Uterus (tissue), 4 donors: ENCODE measurements around the gene PTPRN2. TPM values are rescaled to one million over a fixed set of nuclear protein-coding genes. Genes with fewer than 3 reads are reported as not detected.

Source experiments
- DNase-seq, 2 donors: peaks; one replicate each; pipeline ENCODE4 v3.0.0-alpha.2; 2019 to 2020
- H3K27ac ChIP-seq, 2 donors: fragments of 200-600 bp; sonication (generic); 1 replicate in 1 of 2; 2 replicates in 1 of 2; pipeline ENCODE4 v1.5.1; 2016 to 2018
- H3K27me3 ChIP-seq, 2 donors: fragments of 200-600 bp; sonication (generic); one replicate each; pipeline ENCODE4 v1.5.1; 2018 to 2019; ENCODE audit warnings: control low read depth in 1 of 2
- H3K36me3 ChIP-seq, 2 donors: fragments of 200-600 bp; sonication (generic); one replicate each; pipeline ENCODE4 v1.5.1; 2019; ENCODE audit warnings: control low read depth in 1 of 2
- H3K4me1 ChIP-seq, 2 donors: fragments of 200-600 bp; sonication (generic); one replicate each; pipeline ENCODE4 v1.5.1; 2018 to 2019; ENCODE audit warnings: control low read depth in 1 of 2
- H3K4me3 ChIP-seq, 2 donors: fragments of 200-600 bp; sonication (generic); 1 replicate in 1 of 2; 2 replicates in 1 of 2; pipeline ENCODE4 v1.5.1; 2018 to 2019; ENCODE audit warnings: mild to moderate bottlenecking in 1 of 2
- H3K9me3 ChIP-seq, 2 donors: fragments of 200-600 bp; sonication (generic); one replicate each; pipeline ENCODE4 v1.5.1; 2019; ENCODE audit warnings: control low read depth in 1 of 2
- CTCF ChIP-seq, 4 experiments: fragments of 200-600 bp in 2 of 4; fragments of 450-650 bp in 2 of 4; sonication (generic) in 2 of 4; IDR thresholded peaks; one replicate each; pipeline ENCODE4 v1.5.1; 2016 to 2019; ENCODE audit warnings: antibody characterized with exemption in 4 of 4, mild to moderate bottlenecking in 2 of 4, moderate library complexity in 1 of 4
- POLR2A ChIP-seq, 2 donors: fragments of 450-650 bp; IDR thresholded peaks; one replicate each; pipeline ENCODE4 v1.6.1; 2016; ENCODE audit warnings: antibody characterized with exemption in 2 of 2, mild to moderate bottlenecking in 1 of 2, moderate library complexity in 1 of 2
- intact Hi-C: fragments of 100-400 bp; cut with DNase I; formaldehyde crosslinking; loops from one replicate; pipeline ENCODE4 v1.15.1; 2023; ENCODE audit warnings: low total_unique reads
- total RNA-seq, 4 donors: library from RNA; depleted of rRNA in 3 of 4; stranded (reverse); fragments of >200 nt in 3 of 4; gene quantifications; one replicate each; pipeline versions ENCODE4 v1.1.0 to v1.2.4, GENCODE V29; 2014 to 2023
- donor health status: DM: yes; HTN: yes; CAD: no.

Gene PTPRN2
- total RNA-seq, 4 donors from 2014 or later = 1.2 to 5.2 (median 2.3) TPM

GRCh38 chr7:157590526-157590925 lies 997.1 kb downstream of the PTPRN2 start:
- H3K36me3 ChIP-seq = no peaks in the 10 kb centered on the region
- no peaks in the 10 kb centered on the region for H3K27me3 ChIP-seq
- no peaks in the 10 kb centered on the region for H3K4me1 ChIP-seq
- H3K9me3 ChIP-seq = no peaks in the 10 kb centered on the region
- intact Hi-C loops = no loop called here
- TF ChIP-seq CTCF (IDR thresholded peaks at IDR 0.05) (no peak), POLR2A (IDR thresholded peaks at IDR 0.05) (no peak)
- H3K27ac ChIP-seq = no peak overlapping the region
- no peak for DNase-seq
- no peak overlapping the region for H3K4me3 ChIP-seq

- Histone ChIP-seq H3K9me3 (no peaks in the 10 kb centered on the region), H3K4me3 (no peak overlapping the region), H3K36me3 (no peaks in the 10 kb centered on the region), H3K27ac (no peak overlapping the region), H3K27me3 (no peaks in the 10 kb centered on the region), H3K4me1 (no peaks in the 10 kb centered on the region)
- no peak for DNase-seq
- intact Hi-C loops = no loop called here
- TF ChIP-seq CTCF (IDR thresholded peaks at IDR 0.05) = no peak
- no peak for TF ChIP-seq POLR2A (IDR thresholded peaks at IDR 0.05)
Measured at GRCh38 chr7:157589680-157590079, 997.9 kb downstream of the PTPRN2 start.

- DNase-seq = no peak
- H3K4me3 ChIP-seq = no peak overlapping the region
- no peaks in the 10 kb centered on the region for H3K27me3 ChIP-seq
- no peaks in the 10 kb centered on the region for H3K9me3 ChIP-seq
- H3K36me3 ChIP-seq = no peaks in the 10 kb centered on the region
- no peaks in the 10 kb centered on the region for H3K4me1 ChIP-seq
- H3K27ac ChIP-seq = no peak overlapping the region
- intact Hi-C loops = no loop called here
- TF ChIP-seq CTCF (IDR thresholded peaks at IDR 0.05) (no peak), POLR2A (IDR thresholded peaks at IDR 0.05) (no peak)
Measured at GRCh38 chr7:157587805-157588560, 999.6 kb downstream of the PTPRN2 start.

GRCh38 chr7:157587051-157587804 lies 1000.4 kb downstream of the PTPRN2 start:
- Histone ChIP-seq H3K4me1 (no peaks in the 10 kb centered on the region), H3K36me3 (no peaks in the 10 kb centered on the region), H3K9me3 (no peaks in the 10 kb centered on the region), H3K4me3 (no peak overlapping the region), H3K27me3 (no peaks in the 10 kb centered on the region), H3K27ac (no peak overlapping the region)
- no peak for TF ChIP-seq POLR2A (IDR thresholded peaks at IDR 0.05)
- TF ChIP-seq CTCF (IDR thresholded peaks at IDR 0.05) = no peak
- intact Hi-C loops = no loop called here
- DNase-seq = no peak

GRCh38 chr7:157586426-157586955 lies 1001.1 kb downstream of the PTPRN2 start:
- Histone ChIP-seq H3K27me3 (no peaks in the 10 kb centered on the region), H3K27ac (no peak overlapping the region), H3K36me3 (no peaks in the 10 kb centered on the region), H3K4me3 (no peak overlapping the region), H3K9me3 (no peaks in the 10 kb centered on the region), H3K4me1 (no peaks in the 10 kb centered on the region)
- DNase-seq = no peak
- intact Hi-C loops = no loop called here
- TF ChIP-seq CTCF (IDR thresholded peaks at IDR 0.05) = no peak
- TF ChIP-seq POLR2A (IDR thresholded peaks at IDR 0.05) = no peak
